ENCODE measurements around the gene PPP1R12C.
A peak's percentile ranks its signal among the peaks of the same experiment; 100 is the strongest.

The PPP1R12C gene

DNA sequence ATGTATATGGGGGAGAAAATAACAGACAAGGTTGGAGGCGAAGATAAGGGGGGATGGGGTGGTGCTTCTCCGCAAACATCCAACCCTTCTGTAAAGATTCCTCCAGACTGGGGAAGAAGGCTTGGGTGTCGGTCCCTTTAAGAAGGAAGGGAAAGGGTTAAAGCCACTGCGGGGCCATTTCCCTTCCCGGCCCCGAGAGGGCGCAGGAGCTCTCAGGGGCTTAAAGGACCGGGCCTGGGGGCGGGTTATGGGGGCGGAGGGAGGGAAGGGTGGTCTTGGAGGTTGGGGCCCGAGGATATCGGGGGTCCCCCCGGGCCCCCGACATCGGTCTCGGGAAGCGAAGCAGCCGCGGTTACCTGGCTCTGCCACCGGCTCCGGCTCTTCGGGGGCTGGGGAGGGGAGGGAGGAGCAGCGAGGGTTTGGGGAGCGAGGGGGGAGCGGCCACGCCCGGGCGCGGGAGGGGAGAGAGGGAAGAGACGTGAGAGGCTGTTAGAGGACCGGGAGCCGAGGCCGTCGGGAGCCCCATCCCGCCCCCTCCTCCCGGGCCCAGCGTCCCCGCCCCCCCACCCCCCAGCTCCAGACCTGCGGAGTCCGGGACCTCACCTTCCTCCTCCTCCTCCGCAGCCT is 28.8 kb upstream of the PPP1R12C start:
- peak; percentile 12 to 62 for DNase-seq

DNA sequence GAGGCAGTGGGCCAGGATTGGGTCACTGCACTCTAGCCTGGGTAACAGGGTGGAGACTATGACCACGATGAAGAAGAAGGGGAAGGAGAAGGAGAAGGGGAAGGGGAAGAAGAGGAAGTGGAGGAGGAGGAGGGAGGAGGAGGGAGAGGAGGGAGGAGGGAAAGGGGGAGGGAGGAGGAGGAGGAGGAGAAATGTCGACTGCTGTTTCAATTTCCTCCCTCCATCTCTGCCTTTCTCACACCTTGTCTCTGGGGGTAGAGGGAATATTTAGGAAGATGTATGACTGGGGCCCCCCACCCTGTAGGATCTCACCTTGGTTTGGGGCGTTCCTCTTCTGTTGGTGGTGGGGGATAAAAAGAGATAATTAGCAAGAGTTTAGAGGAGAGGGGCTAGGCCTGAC is 27.8 kb upstream of the PPP1R12C start:
- no peak for DNase-seq

DNA sequence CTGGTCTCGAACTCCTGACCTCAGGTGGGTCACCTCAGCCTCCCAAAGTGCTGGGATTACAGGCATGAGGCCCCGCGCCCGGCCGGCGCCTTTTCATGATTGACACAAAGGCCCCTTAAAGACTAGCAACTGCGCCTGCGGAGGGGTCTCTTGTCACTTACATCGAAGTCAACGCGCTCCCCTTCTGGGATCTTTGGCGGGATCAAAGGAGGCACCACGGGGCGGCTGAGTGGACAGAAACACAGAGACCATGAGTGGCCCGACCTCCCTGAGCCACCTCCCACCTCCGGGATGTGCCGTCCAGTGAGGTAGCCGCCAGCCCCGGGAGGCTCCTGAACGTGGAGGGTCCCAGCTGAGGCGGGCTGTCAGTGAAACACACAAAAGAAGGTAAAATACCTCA is 24.3 kb upstream of the PPP1R12C start:
- DNase-seq: no peak

DNA sequence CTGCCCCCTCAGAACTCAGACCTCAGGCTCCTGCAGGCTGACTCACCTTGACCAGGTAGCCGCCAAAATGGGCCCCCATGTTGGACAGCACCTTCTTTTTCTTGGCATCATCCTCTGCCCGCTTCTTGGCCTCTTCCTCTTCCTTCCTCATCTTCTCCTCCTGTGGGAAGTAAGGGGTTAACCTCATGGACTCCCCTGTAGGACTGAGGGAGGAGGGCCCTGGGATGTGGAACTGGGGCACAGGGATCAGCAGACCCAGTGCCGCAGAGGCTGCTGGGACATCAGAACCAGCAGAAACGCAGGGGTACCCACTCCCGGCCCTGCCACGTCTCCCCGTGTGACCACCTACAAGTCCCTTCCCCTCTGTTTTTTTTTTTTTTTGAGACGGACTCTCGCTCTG is 20.5 kb upstream of the PPP1R12C start:
- no peak for DNase-seq

DNA sequence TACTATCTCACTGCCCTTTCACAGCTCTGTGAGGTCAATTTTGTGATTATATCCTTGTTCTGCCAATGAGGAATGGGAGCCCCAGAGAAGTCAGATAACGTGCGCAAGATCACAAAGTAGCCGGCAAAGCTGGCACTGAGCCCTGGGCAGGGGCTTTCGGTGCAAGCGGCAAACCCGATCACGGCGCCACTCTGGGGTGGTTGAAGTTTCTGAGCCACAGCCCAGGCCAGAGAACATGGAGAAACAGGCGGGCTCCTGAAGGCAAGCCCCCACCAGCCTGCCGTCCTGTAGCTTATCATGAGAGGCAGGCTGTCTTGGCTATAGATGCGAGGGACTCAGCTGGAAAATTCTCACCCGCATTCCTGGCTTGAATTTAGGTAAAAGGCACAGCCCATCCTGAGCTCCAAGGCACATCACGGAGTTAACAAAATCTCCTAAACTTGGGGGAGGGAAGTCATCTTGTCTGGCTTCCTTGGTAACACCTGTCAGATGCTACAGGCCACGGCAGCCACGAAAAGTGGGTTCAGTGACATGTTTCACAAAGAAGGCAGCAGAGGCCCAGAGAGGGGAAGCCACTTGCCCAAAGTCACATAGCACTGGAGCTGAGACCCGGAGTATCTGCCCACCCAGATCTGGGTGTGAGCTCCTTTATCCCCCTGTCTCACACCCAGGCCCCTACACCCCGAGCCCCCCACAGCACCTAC is 19.1 kb upstream of the PPP1R12C start:
- DNase-seq: no peak

DNA sequence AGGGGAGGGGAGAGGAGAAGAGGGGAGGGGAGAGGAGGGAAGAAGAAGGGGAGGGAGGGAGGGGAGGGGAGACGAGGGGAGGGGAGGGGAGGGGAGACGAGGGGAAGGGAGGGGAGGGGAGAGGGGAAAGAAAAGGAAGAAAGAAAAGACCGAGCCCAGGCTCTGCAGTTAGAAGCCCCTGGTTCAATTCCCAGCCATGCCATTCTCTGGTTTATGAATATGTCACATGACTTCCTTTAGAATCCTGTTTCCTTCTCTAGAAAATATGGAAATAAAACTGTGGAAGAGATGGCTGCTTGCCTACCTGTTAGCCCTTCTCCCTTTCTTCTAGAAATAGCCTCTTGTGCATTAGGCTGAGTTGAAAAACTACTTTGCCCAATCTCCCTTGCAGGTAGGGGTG is 17.3 kb upstream of the PPP1R12C start:
- DNase-seq: no peak

DNA sequence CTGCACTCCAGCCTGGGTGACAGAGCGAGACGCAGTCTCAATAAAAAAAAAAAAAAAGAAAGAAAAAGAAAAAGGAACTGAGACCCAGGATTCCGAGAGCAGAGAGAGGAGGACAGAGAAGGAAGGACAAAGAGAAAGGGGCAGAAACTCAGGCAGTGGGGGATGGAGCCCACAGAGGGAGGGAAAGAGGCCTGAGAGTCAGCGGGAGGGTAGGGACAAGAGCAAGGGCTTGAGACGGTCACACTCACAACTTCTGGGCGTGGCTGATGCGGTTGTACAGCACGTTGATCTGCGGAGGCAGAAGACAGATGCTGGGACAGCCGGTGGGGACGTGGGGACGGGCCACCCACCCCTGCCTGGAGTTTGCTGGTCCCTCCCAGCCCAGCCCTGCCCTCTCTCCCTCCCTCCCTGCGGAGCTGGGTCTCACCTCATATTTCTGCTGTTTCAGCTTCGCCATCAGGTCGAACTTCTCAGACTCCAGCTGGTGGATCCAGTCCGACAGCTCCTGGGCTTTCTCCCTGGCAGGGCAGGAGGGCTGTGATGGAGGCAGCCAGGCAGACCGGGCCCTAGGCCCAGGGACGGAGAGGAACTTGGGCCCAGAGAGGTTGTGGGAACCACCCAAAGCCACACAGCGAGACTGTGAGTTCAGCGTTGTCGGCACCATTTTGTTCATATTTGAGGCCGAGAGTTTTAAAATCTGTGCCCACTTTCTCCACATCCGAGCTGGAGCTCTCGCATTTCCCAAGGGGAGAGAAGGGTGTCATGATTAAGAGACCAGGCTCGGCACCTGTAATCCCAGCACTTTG is 16.4 kb upstream of the PPP1R12C start:
- no peak for DNase-seq

DNA sequence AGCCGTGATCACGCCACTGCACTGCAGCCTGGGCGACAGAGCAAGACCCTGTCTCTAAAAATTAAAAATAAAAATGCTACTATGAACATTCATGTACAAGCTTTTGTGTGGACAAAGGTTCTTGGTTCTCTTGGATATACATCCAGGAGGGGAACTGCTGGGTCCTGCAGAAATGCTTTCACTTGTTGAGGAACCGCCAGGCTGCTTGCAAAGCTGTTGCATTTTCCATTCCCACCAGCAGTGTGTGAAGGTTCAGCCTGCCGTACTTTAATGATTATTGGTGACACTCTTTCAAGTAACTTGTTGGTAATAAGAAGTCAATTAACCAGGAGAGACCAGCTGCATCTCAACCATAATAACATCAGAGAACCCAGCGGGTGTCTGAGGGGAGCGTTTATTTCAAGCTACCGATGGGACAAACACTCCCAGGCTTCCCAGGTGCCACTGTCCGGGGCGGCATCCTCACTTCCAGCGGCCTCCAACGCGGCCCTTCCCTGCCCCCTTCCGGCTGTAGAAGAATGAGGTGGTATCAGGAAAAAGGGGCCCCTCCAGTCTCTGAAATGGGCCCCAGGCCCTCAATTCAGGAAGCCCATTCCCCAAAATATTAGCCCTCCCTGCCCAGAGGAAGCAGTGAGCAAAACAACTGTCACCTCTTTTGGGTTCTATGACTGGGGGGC is 15.2 kb upstream of the PPP1R12C start:
- DNase-seq: no peak

DNA sequence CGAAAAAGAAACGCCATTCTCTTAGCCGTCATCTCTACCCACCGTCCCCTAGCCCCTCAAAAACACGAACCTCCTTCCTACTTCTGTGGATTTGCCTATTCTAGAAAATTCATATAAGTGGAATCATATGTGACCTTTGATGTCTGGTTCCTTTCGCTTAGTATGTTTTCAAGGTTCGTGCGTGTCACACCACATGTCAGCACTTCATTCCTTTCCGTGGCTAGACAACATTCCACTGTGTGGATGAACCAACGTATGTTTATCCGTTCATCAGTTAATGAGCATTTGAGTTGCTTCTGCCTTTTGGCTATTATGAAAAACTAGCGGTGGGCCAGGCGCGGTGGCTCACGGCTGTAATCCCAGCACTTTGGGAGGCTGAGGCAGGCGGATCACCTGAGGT is 14.0 kb upstream of the PPP1R12C start:
- DNase-seq: no peak

DNA sequence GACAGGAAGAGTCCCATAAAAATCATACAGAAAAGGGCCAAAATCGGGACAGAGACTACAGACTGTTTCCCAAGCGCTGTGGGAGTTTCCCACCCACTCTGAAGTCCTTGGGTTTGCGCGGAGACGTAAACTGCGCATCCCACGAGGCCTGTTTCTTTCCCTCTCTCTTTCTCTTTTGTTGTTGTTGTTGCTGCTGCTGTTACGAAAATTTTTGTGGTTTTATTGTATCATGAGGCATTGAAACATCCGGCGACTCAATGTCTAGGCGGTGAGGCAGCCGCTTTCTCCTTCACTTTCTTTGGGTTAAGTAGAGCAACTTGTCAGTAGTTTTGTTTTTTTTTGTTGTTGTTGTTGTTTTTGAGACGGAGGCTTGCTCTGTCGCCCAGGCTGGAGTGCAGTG is 1.6 kb upstream of the PPP1R12C start:
- no peak for DNase-seq

DNA sequence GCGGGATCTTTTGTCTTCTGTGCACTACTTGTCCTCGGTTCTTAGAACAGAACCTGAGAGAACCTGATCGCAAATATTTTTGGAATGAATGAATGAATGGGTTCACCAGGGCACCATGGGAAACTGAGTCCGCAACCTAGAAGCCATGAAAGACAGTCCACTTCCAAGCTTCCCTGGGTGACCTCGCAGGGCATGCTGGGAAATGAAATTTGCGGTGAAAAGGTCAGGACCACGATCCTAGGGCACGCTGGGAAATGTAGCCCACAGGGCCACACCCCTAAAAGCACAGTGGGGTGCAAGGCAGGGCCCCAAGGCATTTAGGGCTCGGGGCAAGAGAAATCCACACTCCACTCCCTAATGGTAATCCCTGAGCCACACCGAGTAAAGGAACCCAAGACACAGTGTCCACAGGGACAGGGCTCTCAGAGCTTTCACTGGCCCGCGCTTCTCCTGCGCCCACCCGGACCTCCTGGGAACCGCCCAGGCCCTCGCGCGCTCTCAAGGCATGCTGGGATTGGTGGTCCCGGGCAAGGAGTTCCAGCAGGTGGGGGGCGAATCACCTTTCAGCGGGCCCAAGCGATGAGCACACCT is 1.1 kb upstream of the PPP1R12C start:
- no peak for DNase-seq

DNA sequence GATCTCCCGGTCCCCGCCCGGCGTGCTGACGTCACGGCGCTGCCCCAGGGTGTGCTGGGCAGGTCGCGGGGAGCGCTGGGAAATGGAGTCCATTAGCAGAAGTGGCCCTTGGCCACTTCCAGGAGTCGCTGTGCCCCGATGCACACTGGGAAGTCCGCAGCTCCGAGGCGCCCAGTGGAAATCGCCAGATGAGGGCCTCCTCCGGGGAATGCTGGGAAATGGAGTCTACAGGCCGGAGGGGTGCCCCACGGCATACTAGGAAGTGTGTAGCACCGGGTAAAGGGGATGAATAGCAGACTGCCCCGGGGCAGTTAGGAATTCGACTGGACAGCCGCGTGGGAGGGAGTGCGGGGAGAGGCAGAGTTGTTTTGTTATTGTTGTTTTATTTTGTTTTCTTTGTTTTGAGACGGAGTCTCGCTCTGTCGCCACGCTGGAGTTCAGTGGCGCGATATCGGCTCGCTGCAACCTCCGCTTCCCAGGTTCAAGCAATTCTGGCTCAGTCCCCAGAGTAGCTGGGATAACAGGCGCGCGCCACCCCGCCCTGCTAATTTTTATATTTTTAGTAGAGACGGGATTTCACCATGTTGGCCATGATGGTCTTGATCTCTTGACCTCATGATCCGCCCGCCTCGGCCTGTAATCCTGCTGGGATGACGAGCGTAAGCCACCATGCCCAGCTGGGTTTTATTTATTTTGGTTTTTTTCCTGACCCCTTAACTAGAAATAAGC is 390 bp upstream of the PPP1R12C start:
- DNase-seq: peak; percentile 94 to 99

DNA sequence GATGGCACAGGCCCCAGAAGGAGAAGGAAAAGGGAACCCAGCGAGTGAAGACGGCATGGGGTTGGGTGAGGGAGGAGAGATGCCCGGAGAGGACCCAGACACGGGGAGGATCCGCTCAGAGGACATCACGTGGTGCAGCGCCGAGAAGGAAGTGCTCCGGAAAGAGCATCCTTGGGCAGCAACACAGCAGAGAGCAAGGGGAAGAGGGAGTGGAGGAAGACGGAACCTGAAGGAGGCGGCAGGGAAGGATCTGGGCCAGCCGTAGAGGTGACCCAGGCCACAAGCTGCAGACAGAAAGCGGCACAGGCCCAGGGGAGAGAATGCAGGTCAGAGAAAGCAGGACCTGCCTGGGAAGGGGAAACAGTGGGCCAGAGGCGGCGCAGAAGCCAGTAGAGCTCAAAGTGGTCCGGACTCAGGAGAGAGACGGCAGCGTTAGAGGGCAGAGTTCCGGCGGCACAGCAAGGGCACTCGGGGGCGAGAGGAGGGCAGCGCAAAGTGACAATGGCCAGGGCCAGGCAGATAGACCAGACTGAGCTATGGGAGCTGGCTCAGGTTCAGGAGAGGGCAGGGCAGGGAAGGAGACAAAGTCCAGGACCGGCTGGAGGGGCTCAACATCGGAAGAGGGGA is 1.1 kb downstream of the PPP1R12C start:
- peak in 1 of 2 experiments; percentile 34 for DNase-seq

DNA sequence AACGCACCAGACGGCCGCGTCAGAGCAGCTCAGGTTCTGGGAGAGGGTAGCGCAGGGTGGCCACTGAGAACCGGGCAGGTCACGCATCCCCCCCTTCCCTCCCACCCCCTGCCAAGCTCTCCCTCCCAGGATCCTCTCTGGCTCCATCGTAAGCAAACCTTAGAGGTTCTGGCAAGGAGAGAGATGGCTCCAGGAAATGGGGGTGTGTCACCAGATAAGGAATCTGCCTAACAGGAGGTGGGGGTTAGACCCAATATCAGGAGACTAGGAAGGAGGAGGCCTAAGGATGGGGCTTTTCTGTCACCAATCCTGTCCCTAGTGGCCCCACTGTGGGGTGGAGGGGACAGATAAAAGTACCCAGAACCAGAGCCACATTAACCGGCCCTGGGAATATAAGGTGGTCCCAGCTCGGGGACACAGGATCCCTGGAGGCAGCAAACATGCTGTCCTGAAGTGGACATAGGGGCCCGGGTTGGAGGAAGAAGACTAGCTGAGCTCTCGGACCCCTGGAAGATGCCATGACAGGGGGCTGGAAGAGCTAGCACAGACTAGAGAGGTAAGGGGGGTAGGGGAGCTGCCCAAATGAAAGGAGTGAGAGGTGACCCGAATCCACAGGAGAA is 1.9 kb downstream of the PPP1R12C start:
- DNase-seq: no peak

DNA sequence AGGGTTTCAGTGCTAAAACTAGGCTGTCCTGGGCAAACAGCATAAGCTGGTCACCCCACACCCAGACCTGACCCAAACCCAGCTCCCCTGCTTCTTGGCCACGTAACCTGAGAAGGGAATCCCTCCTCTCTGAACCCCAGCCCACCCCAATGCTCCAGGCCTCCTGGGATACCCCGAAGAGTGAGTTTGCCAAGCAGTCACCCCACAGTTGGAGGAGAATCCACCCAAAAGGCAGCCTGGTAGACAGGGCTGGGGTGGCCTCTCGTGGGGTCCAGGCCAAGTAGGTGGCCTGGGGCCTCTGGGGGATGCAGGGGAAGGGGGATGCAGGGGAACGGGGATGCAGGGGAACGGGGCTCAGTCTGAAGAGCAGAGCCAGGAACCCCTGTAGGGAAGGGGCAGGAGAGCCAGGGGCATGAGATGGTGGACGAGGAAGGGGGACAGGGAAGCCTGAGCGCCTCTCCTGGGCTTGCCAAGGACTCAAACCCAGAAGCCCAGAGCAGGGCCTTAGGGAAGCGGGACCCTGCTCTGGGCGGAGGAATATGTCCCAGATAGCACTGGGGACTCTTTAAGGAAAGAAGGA is 2.8 kb downstream of the PPP1R12C start:
- DNase-seq: no peak

DNA sequence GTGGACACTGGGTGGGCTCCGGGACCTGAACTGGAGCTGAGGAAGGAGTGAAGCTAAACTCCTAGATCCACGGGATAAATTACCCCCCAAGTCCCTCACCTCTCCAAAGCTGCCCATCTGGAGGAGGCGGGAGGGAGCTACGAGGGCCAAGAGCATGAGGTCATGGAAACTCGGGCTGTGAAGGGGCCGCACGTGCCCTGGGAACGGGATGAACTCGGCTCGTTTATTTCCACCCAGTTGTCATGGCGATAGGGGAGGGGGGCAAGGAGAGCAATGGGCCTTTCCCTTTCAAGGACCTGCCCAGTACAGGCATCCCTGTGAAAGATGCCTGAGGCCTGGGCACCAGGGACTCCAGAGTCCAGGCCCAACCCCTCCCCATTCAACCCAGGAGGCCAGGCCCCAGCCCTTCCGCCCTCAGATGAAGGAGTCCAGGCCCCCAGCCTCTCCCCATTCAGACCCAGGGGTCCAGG is 3.8 kb downstream of the PPP1R12C start:
- DNase-seq: peak; percentile 16 to 32

DNA sequence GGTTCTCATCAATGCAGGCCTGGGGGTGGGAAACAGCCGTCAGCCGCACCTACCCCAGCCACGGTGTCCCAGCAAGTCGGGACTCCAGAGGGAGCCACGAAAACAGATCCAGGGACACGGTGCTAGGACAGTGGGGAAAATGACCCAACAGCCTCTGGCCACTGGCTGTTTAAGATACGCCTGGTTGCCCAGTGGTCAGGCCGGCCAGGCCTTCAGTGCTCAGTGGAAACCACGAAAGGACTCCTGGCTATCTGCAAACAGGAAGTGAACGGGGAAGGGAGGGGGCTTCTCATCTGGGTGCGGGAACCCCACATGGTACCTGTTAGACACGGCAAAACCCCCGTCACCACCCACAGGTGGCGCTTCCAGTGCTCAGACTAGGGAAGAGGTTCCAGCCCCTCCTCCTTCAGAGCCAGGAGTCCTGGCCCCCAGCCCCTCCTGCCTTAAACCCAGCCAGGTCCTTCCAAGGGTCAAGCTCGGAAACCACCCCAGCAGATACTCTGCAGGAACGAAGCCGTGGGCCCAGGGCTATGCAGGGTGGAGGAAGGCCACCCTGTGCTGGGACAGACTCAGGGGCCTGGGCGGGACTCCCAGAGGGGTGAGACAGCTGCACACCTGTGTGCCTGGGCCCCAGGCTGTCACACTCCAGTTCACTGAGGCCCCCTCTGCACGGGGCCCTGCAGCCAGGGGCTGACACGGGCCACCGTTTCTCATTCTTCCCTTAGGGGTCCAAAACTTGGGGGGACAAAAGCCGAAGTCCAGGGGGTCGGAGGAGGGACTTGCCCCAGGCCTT is 4.5 kb downstream of the PPP1R12C start:
- no peak for DNase-seq

DNA sequence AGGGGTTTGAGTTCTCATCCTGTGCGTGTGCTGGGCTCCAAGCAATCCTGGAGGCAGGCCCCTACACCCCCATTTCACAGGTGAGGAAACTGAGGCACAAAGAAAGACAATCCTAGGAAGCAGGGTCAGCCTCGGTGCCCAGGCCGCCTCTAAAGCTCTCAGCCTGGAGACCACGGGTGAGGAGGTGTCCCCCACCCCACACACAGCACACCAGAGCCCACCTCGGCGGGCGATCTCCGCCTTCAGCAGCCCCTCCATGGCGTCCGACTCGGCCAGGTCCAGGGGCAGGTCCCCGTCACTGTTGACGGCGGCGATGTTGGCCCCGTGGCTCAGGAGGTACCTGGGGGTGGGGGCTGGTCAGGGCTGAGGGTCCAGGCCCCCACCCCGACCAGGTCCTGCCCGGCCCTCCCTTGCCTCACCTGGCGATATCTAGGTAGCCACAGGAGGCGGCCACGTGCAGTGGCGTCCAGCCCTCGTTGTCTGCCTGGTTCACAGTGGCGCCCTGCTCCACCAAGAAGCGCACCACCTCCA is 5.1 kb downstream of the PPP1R12C start:
- no peak for DNase-seq

DNA sequence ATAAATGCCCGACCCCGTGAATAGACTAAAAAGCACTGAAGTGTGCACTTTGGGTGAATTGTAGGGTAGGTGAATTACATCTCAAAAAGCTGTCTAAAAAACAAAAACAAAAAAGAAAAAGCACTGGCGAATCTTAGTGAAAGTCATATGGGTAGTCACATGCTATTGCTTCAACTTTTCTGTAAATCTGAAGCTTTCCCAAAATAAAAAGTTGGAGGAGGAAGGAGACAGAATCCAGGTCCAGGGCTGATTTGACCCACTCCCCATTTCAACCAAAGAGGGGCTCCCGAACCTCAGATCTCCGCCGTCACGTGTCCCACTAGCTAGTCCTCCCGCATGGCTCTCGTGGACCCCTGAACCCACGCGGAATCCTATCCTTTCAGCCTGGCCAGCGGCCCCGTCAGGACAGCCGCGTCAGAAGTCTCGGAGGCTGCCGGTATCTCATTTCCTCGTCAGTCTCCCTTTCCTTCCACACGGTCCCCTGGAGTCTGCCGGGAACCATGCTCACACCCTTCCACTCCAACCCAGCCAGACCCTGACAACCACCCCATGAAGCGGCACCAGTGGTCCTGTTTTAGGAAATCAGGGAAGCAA is 6.1 kb downstream of the PPP1R12C start:
- no peak for DNase-seq
